ENCODE measurements around the gene EPHB2.

Gene EPHB2

DNA sequence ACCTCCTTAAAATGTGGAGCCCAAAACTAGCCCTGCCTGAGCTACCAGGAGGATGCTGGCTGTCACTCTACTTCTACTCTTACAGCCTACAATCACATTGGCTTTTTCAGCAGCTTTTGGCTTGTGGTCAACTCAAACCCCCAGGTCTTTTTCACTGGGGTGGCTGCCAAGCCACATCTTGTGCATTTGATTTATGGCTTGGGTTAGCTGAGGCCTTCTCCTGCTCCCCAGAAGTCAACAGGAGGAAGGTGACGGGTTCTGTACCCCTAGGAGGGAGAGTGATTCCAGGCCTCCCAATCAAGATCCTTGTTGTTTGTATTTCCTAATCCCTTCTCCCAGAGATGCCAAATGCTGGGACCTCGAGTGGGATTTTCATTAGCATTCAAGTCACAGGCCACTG is 137.8 kb downstream of the EPHB2 start:
- peak; percentile 73 to 93 (median 90) for DNase-seq
- CTCF ChIA-PET = interaction anchor here (0.9 to 9.0 kb wide), 3 partner anchors 11 to 40 kb away, joined by 3 to 63 read pairs (median 3); no protein-coding TSS in a partner anchor
- Histone ChIP-seq H3K4me3 (ENCODE audit: control insufficient read depth in 1 of 7, extremely low read depth in 1 of 7, insufficient read depth in 4 of 7, low read depth in 2 of 7, low read length in 6 of 7) (no peak overlapping the region), H3K9me3 (ENCODE audit: control extremely low read depth in 1 of 5, control insufficient read depth in 4 of 5, insufficient read depth in 2 of 5, low read depth in 1 of 5, low read length in 4 of 5) (no peaks in the 10 kb centered on the region), H3K36me3 (ENCODE audit: control insufficient read depth in 4 of 4, insufficient read depth in 4 of 4, low read length in 3 of 4) (no peaks in the 10 kb centered on the region), H3K27ac (ENCODE audit: insufficient read depth in 1 of 2, low read depth in 1 of 2, low read length in 2 of 2, poor library complexity in 1 of 2, severe bottlenecking in 2 of 2) (no peak overlapping the region), H3K27me3 (replicated peaks in 2 of 5; ENCODE audit: control insufficient read depth in 4 of 5, insufficient read depth in 5 of 5, low read length in 4 of 5) (peaks cover 0 to 5% (median 3%) of the 10 kb centered on the region in 5 experiments), H3K4me1 (ENCODE audit: control extremely low read depth in 1 of 4, control insufficient read depth in 4 of 4, insufficient read depth in 4 of 4, low read length in 3 of 4) (peaks cover 3 to 35% (median 28%) of the 10 kb centered on the region in 4 experiments)
- POLR2A ChIA-PET = no interaction called here
- 0% methylated on average over 2 of the region's 2 CpGs for WGBS (ENCODE audit: insufficient coverage)

DNA sequence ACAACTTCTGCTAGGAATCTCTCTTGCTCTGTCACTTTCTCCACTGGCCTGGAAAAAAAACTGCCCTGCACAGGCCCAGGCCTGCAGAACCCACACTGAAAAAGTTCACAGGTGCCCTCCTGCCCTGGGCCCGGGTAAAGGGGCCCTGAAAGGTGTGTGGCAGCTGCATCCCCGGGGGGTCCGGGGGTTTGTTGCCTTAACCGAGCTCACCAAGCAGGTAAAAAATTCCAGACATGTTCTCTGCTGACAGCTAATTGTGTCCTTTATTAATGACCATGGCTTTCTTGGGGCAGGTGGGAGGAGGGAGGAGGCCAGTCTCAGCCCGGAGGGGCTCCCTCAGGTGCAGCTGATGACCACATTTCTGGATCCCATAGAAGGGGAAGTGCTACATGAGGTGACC is 139.1 kb downstream of the EPHB2 start:
- POLR2A ChIA-PET = no interaction called here
- Histone ChIP-seq H3K27me3 (replicated peaks in 2 of 5; ENCODE audit: control insufficient read depth in 4 of 5, insufficient read depth in 5 of 5, low read length in 4 of 5) (peaks cover 0 to 6% (median 1%) of the 10 kb centered on the region in 5 experiments), H3K27ac (ENCODE audit: insufficient read depth in 1 of 2, low read depth in 1 of 2, low read length in 2 of 2, poor library complexity in 1 of 2, severe bottlenecking in 2 of 2) (no peak overlapping the region), H3K9me3 (ENCODE audit: control extremely low read depth in 1 of 5, control insufficient read depth in 4 of 5, insufficient read depth in 2 of 5, low read depth in 1 of 5, low read length in 4 of 5) (no peaks in the 10 kb centered on the region), H3K4me3 (ENCODE audit: control insufficient read depth in 1 of 7, extremely low read depth in 1 of 7, insufficient read depth in 4 of 7, low read depth in 2 of 7, low read length in 6 of 7) (no peak overlapping the region), H3K4me1 (ENCODE audit: control extremely low read depth in 1 of 4, control insufficient read depth in 4 of 4, insufficient read depth in 4 of 4, low read length in 3 of 4) (peaks cover 3 to 35% (median 28%) of the 10 kb centered on the region in 4 experiments), H3K36me3 (ENCODE audit: control insufficient read depth in 4 of 4, insufficient read depth in 4 of 4, low read length in 3 of 4) (no peaks in the 10 kb centered on the region)
- 93% methylated on average over 5 of the region's 5 CpGs for WGBS (ENCODE audit: insufficient coverage)
- no peak for DNase-seq
- CTCF ChIA-PET = interaction anchor here (0.6 to 9.0 kb wide), 4 partner anchors 13 to 145 kb away, joined by 3 to 63 read pairs (median 4); no protein-coding TSS in a partner anchor

DNA sequence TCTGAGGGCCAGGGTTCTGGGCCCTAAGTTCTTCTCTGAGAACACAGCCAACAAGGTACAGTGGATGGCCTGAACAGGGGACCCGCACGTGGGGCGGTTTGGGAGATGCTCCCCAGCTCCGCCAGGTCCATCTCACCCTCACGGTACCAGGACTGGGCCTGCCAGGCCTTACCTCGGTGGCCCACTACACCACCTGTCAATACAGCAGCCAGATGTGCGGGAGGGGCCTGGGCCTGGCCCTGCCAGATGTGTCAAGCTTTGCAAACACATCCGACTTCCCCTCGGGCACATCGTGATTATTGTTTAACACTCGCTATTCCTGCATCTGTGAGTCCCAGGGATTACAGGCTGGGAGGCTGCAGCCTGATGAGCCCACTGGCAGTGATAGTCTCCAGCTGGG is 139.6 kb downstream of the EPHB2 start:
- Histone ChIP-seq H3K36me3 (ENCODE audit: control insufficient read depth in 4 of 4, insufficient read depth in 4 of 4, low read length in 3 of 4) (no peaks in the 10 kb centered on the region), H3K9me3 (ENCODE audit: control extremely low read depth in 1 of 5, control insufficient read depth in 4 of 5, insufficient read depth in 2 of 5, low read depth in 1 of 5, low read length in 4 of 5) (no peaks in the 10 kb centered on the region), H3K27ac (ENCODE audit: insufficient read depth in 1 of 2, low read depth in 1 of 2, low read length in 2 of 2, poor library complexity in 1 of 2, severe bottlenecking in 2 of 2) (no peak overlapping the region), H3K4me1 (ENCODE audit: control extremely low read depth in 1 of 4, control insufficient read depth in 4 of 4, insufficient read depth in 4 of 4, low read length in 3 of 4) (peaks cover 3 to 35% (median 28%) of the 10 kb centered on the region in 4 experiments), H3K27me3 (replicated peaks in 2 of 5; ENCODE audit: control insufficient read depth in 4 of 5, insufficient read depth in 5 of 5, low read length in 4 of 5) (peaks cover 0 to 6% (median 0%) of the 10 kb centered on the region in 5 experiments), H3K4me3 (ENCODE audit: control insufficient read depth in 1 of 7, extremely low read depth in 1 of 7, insufficient read depth in 4 of 7, low read depth in 2 of 7, low read length in 6 of 7) (no peak overlapping the region)
- POLR2A ChIA-PET = no interaction called here
- DNase-seq = no peak
- CTCF ChIA-PET = interaction anchor here (1.1 to 9.0 kb wide), 3 partner anchors 12 to 146 kb away, joined by 4 to 63 read pairs (median 5); no protein-coding TSS in a partner anchor
- 87% methylated on average over 11 of the region's 11 CpGs for WGBS (ENCODE audit: insufficient coverage)

DNA sequence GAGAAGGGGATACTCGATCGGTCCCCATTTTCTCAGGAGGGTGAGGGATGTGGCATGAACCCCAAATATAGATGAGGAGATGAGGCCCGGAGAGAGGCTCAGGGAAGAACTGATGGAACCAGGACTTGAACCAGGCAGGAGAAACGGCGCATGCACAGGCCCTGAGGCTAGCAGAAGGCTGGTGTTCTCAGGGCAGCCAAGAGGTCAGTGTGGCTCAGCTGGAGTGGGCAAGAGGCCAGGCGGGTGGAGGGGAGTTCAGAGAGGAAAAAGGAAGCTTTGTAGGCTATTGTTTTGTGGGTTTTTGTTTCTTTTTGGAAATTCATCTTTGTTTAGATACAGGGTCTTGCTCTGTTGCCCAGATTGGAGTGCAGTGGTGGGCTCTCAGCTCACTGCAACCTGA is 140.0 kb downstream of the EPHB2 start:
- H3K27me3 ChIP-seq (replicated peaks in 2 of 5; ENCODE audit: control insufficient read depth in 4 of 5, insufficient read depth in 5 of 5, low read length in 4 of 5) = peaks cover 0 to 6% (median 0%) of the 10 kb centered on the region in 5 experiments

DNA sequence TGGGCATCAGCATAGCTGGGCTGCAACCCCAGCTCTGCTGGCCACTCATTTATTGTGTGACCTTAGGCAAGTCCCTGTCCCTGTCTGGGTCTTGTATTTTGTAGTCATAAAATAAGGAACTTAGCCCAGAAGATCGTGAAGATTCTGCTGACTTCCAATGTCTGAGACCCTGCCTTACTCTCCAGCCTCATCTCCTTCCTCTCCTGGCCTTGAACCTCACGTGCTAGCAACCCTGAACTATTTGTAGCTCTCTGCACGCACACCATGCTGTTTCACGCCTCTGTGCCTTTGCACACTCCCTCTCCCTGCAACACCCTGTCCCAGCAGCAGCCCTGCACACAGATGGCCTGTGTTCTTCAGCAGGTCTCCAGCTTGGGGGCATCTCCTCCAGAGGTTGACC is 140.9 kb downstream of the EPHB2 start:
- Histone ChIP-seq H3K4me3 (ENCODE audit: control insufficient read depth in 1 of 7, extremely low read depth in 1 of 7, insufficient read depth in 4 of 7, low read depth in 2 of 7, low read length in 6 of 7) (no peak overlapping the region), H3K9me3 (ENCODE audit: control extremely low read depth in 1 of 5, control insufficient read depth in 4 of 5, insufficient read depth in 2 of 5, low read depth in 1 of 5, low read length in 4 of 5) (no peaks in the 10 kb centered on the region), H3K27me3 (replicated peaks in 2 of 5; ENCODE audit: control insufficient read depth in 4 of 5, insufficient read depth in 5 of 5, low read length in 4 of 5) (peaks cover 0 to 6% (median 0%) of the 10 kb centered on the region in 5 experiments), H3K27ac (ENCODE audit: insufficient read depth in 1 of 2, low read depth in 1 of 2, low read length in 2 of 2, poor library complexity in 1 of 2, severe bottlenecking in 2 of 2) (no peak overlapping the region), H3K4me1 (ENCODE audit: control extremely low read depth in 1 of 4, control insufficient read depth in 4 of 4, insufficient read depth in 4 of 4, low read length in 3 of 4) (peaks cover 0 to 23% (median 20%) of the 10 kb centered on the region in 4 experiments), H3K36me3 (ENCODE audit: control insufficient read depth in 4 of 4, insufficient read depth in 4 of 4, low read length in 3 of 4) (no peaks in the 10 kb centered on the region)
- WGBS (ENCODE audit: insufficient coverage) = 68% methylated on average over 4 of the region's 4 CpGs
- ChIA-PET CTCF (interaction anchor here (1.2 to 9.0 kb wide), 2 partner anchors 11 to 12 kb away, joined by 3 to 63 read pairs; no protein-coding TSS in a partner anchor), POLR2A (no interaction called here)
- DNase-seq = no peak

More for the DNA sequence above, 140.0 kb downstream of the EPHB2 start:
- no peaks in the 10 kb centered on the region for H3K9me3 ChIP-seq (ENCODE audit: control extremely low read depth in 1 of 5, control insufficient read depth in 4 of 5, insufficient read depth in 2 of 5, low read depth in 1 of 5, low read length in 4 of 5)
- CTCF ChIA-PET = interaction anchor here (1.5 to 9.0 kb wide), 2 partner anchors 12 to 146 kb away, joined by 5 to 63 read pairs; no protein-coding TSS in a partner anchor
- no peaks in the 10 kb centered on the region for H3K36me3 ChIP-seq (ENCODE audit: control insufficient read depth in 4 of 4, insufficient read depth in 4 of 4, low read length in 3 of 4)
- H3K4me1 ChIP-seq (ENCODE audit: control extremely low read depth in 1 of 4, control insufficient read depth in 4 of 4, insufficient read depth in 4 of 4, low read length in 3 of 4) = peaks cover 2 to 31% (median 28%) of the 10 kb centered on the region in 4 experiments
- 90% methylated on average over 4 of the region's 6 CpGs for WGBS (ENCODE audit: insufficient coverage)
- H3K4me3 ChIP-seq (ENCODE audit: control insufficient read depth in 1 of 7, extremely low read depth in 1 of 7, insufficient read depth in 4 of 7, low read depth in 2 of 7, low read length in 6 of 7) = no peak overlapping the region
- POLR2A ChIA-PET = no interaction called here
- no peak for DNase-seq
- no peak overlapping the region for H3K27ac ChIP-seq (ENCODE audit: insufficient read depth in 1 of 2, low read depth in 1 of 2, low read length in 2 of 2, poor library complexity in 1 of 2, severe bottlenecking in 2 of 2)

DNA sequence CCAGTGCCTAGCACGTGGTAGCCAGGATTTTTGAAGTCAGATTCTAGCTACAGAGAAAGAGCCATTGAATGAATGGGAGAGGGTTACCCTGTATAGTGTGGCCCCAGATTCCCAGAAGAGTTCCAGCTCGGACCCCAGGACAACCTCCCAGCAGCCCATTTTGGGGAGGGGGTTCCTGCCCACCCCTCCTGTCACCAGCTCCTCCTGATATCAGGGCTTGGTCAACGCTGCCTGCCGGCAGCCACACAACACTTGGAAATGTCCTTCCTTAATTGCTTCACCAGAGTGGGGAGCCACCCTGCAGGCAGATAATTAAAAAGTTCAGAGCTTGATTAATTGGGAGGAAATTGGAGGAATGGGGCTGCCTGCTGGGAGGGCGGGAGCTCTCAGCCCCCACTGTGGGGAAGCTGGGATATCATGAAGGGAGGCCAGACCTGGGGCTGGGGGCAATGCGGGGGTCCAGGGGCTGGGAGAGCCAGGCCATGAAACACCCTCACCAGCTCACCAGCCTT is 141.6 kb downstream of the EPHB2 start:
- Histone ChIP-seq H3K36me3 (ENCODE audit: control insufficient read depth in 4 of 4, insufficient read depth in 4 of 4, low read length in 3 of 4) (no peaks in the 10 kb centered on the region), H3K9me3 (ENCODE audit: control extremely low read depth in 1 of 5, control insufficient read depth in 4 of 5, insufficient read depth in 2 of 5, low read depth in 1 of 5, low read length in 4 of 5) (no peaks in the 10 kb centered on the region), H3K4me1 (ENCODE audit: control extremely low read depth in 1 of 4, control insufficient read depth in 4 of 4, insufficient read depth in 4 of 4, low read length in 3 of 4) (peaks cover 0 to 16% (median 13%) of the 10 kb centered on the region in 4 experiments), H3K4me3 (ENCODE audit: control insufficient read depth in 1 of 7, extremely low read depth in 1 of 7, insufficient read depth in 4 of 7, low read depth in 2 of 7, low read length in 6 of 7) (no peak overlapping the region), H3K27ac (ENCODE audit: insufficient read depth in 1 of 2, low read depth in 1 of 2, low read length in 2 of 2, poor library complexity in 1 of 2, severe bottlenecking in 2 of 2) (no peak overlapping the region), H3K27me3 (replicated peaks in 2 of 5; ENCODE audit: control insufficient read depth in 4 of 5, insufficient read depth in 5 of 5, low read length in 4 of 5) (peaks cover 0 to 6% (median 0%) of the 10 kb centered on the region in 5 experiments)
- CTCF ChIA-PET = interaction anchor here (1.2 to 9.0 kb wide), 2 partner anchors 10 to 12 kb away, joined by 3 to 63 read pairs; no protein-coding TSS in a partner anchor
- POLR2A ChIA-PET = no interaction called here
- WGBS (ENCODE audit: insufficient coverage) = 94% methylated on average over 3 of the region's 6 CpGs
- DNase-seq = no peak

DNA sequence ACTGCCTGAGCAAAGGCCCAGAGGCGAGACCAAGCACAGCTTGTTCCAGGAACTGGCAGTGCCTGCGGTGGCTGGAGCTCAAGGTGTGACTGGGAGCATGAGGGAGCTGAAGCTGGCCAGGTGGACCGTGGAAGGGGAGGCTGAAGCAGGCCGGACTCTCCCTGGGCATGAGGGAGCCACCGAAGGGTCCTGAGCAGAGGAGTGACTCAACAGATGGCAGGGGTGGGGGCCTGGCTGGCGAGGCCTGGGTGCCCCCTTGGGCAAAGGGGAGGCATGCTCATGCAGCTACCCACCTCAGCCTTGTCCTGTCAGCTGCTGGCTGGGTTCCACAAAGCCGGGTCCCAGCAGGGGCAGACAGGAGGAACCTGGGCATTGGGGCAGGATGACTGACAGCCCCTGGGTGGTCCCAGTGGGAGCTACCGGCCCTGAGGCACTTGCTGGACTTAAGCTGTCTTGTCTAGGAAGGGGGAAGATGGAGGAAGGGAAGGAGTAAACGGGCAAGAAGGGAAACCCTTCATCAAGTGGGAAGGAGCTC is 143.1 kb downstream of the EPHB2 start:
- Histone ChIP-seq H3K36me3 (ENCODE audit: control insufficient read depth in 4 of 4, insufficient read depth in 4 of 4, low read length in 3 of 4) (no peaks in the 10 kb centered on the region), H3K27me3 (replicated peaks in 2 of 5; ENCODE audit: control insufficient read depth in 4 of 5, insufficient read depth in 5 of 5, low read length in 4 of 5) (peaks cover 0 to 6% (median 0%) of the 10 kb centered on the region in 5 experiments), H3K9me3 (ENCODE audit: control extremely low read depth in 1 of 5, control insufficient read depth in 4 of 5, insufficient read depth in 2 of 5, low read depth in 1 of 5, low read length in 4 of 5) (no peaks in the 10 kb centered on the region), H3K4me1 (ENCODE audit: control extremely low read depth in 1 of 4, control insufficient read depth in 4 of 4, insufficient read depth in 4 of 4, low read length in 3 of 4) (peaks cover 0 to 1% (median under 1%) of the 10 kb centered on the region in 4 experiments), H3K4me3 (ENCODE audit: control insufficient read depth in 1 of 7, extremely low read depth in 1 of 7, insufficient read depth in 4 of 7, low read depth in 2 of 7, low read length in 6 of 7) (no peak overlapping the region), H3K27ac (ENCODE audit: insufficient read depth in 1 of 2, low read depth in 1 of 2, low read length in 2 of 2, poor library complexity in 1 of 2, severe bottlenecking in 2 of 2) (no peak overlapping the region)
- ChIA-PET CTCF (interaction anchor here (0.9 to 9.0 kb wide), 2 partner anchors 9 to 17 kb away, joined by 4 to 63 read pairs; no protein-coding TSS in a partner anchor), POLR2A (no interaction called here)
- 93% methylated on average over 7 of the region's 9 CpGs for WGBS (ENCODE audit: insufficient coverage)
- DNase-seq = no peak
